Caco-2 (cell line): Measurements from ENCODE around the gene GNB2. TPM values are rescaled to one million over a fixed set of nuclear protein-coding genes. Genes with fewer than 3 reads are reported as not detected.

Experiments
- BruUV-seq: library from RNA; stranded (reverse); fragments of 400-500 nt; replicated peaks from 2 replicates; lab custom pipeline; 2021; lab: Mats Ljungman, UMichigan
- CTCF ChIA-PET: fragments of 300-600 bp; sonication (Branson Sonifier 250); formaldehyde crosslinking; loops from one replicate; lab custom pipeline; 2022; ENCODE audit warnings: antibody characterized with exemption; lab: Charles Lee
- POLR2A ChIA-PET: fragments of 300-600 bp; sonication (Branson Sonifier 250); formaldehyde crosslinking; loops from one replicate; lab custom pipeline; 2022; ENCODE audit warnings: antibody characterized with exemption; lab: Charles Lee
- DNase-seq, 2 experiments: peaks; one replicate each; pipeline versions ENCODE4 v3.0.0 to v3.0.0-alpha.2; 2020 to 2022
- H3K27me3 ChIP-seq: replicated peaks from 2 replicates; pipeline ENCODE4 v1.6.0; 2011; ENCODE audit warnings: low read length; ENCODE audit not compliant: control insufficient read depth, insufficient read depth
- H3K36me3 ChIP-seq: 2 replicates; pipeline ENCODE4 v1.5.1; 2011; ENCODE audit warnings: low read length; ENCODE audit not compliant: control insufficient read depth, insufficient read depth
- H3K4me1 ChIP-seq: fragments of 250-450 bp; sonication (Bioruptor Pico); 2 replicates; pipeline ENCODE4 v1.5.1; 2020; ENCODE audit warnings: mild to moderate bottlenecking
- H3K4me3 ChIP-seq: 2 replicates; pipeline ENCODE4 v1.5.1; 2011; ENCODE audit warnings: low read depth, mild to moderate bottlenecking, control low read depth, low read length
- H3K9me3 ChIP-seq: fragments of 250-450 bp; sonication (Bioruptor Pico); 2 replicates; pipeline ENCODE4 v1.5.1; 2020; ENCODE audit warnings: mild to moderate bottlenecking, moderate library complexity
- H3K27ac Mint-ChIP-seq: one replicate; pipeline ENCODE4 v1.8.0; 2022; ENCODE audit warnings: mixed read lengths; ENCODE audit not compliant: unreplicated experiment
- H3K27me3 Mint-ChIP-seq: one replicate; pipeline ENCODE4 v1.8.0; 2022; ENCODE audit warnings: mixed read lengths; ENCODE audit not compliant: insufficient read depth, unreplicated experiment
- H3K36me3 Mint-ChIP-seq: one replicate; pipeline ENCODE4 v1.8.0; 2022; ENCODE audit warnings: mild to moderate bottlenecking, mixed read lengths; ENCODE audit not compliant: insufficient read depth, unreplicated experiment
- H3K4me1 Mint-ChIP-seq: one replicate; pipeline ENCODE4 v1.8.0; 2022; ENCODE audit warnings: low read depth, mixed read lengths; ENCODE audit not compliant: unreplicated experiment
- H3K4me3 Mint-ChIP-seq: one replicate; pipeline ENCODE4 v1.8.0; 2022; ENCODE audit warnings: mild to moderate bottlenecking, moderate library complexity, mixed read lengths; ENCODE audit not compliant: unreplicated experiment
- H3K9me3 Mint-ChIP-seq: one replicate; pipeline ENCODE4 v1.8.0; 2022; ENCODE audit warnings: mixed read lengths; ENCODE audit not compliant: unreplicated experiment
- intact Hi-C: fragments of 100-400 bp; cut with micrococcal nuclease; formaldehyde crosslinking; loops from one replicate; pipeline ENCODE4 v1.10.0; 2022; ENCODE audit not compliant: unreplicated experiment
- total RNA-seq: library from RNA; stranded (reverse); gene quantifications from 2 replicates; pipeline ENCODE4 v1.2.3, GENCODE V29; 2022
- TF ChIP-seq, protein P1 (sequence below), 2 experiments: fragments of 200-600 bp in 1 of 2; IDR thresholded peaks; 1 replicate in 1 of 2; 2 replicates in 1 of 2; pipeline versions ENCODE4 v1.5.1 to v1.8.0; 2011 to 2022; ENCODE audit warnings: antibody characterized with exemption in 1 of 2, control low read depth in 1 of 2, inconsistent platforms in 1 of 2, low read depth in 1 of 2, low read length in 1 of 2, mild to moderate bottlenecking in 1 of 2, moderate library complexity in 1 of 2; ENCODE audit not compliant: insufficient read depth in 1 of 2, severe bottlenecking in 1 of 2, unreplicated experiment in 1 of 2

GNB2 gene
- total RNA-seq, 1 experiment from 2014 or later = 200 TPM

DNA sequence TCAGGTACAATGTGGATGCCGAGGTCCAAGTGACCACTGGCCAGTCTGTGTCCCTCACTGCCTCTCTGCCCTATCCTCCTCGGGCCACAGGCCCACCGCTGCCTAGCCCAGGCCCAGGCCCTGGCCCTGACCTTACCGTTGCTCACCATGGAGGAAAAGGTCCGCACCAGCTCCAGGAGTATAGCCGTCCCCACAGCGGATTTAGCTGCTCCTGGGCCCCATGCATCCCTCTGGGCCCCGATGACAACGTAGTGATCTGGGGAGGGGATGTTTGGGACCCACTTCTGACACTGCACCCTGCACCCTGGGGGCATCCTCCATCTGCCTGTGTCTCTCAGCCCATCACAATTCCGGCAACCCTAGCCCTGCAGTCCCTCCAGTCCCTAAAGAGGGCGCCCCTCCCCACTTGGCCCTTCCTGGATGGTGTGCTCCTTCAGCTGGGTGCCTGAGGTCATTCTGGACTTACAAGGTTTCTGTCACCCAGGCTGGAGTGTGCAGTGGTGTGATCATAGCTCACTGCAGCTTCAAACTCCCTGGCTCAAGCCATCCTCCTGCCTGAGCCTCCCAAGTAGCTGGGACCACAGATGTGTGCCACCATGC, 44.3 kb upstream of the GNB2 start:
- POLR2A ChIA-PET = interaction anchor here (0.6 to 0.7 kb wide), 2 partner anchors 17 to 22 kb away, joined by 4 to 5 read pairs; partner anchors contain the start of gene MOSPD3
- Histone ChIP-seq H3K4me1 (no peaks in the 10 kb centered on the region), H3K9me3 (no peaks in the 10 kb centered on the region), H3K36me3 (no peaks in the 10 kb centered on the region), H3K27me3 (no peaks in the 10 kb centered on the region), H3K4me3 (no peak overlapping the region)
- Mint-ChIP-seq H3K36me3 (peaks cover 20% of the 10 kb centered on the region), H3K4me1 (no peaks in the 10 kb centered on the region), H3K27ac (no peak overlapping the region), H3K9me3 (no peaks in the 10 kb centered on the region), H3K27me3 (no peaks in the 10 kb centered on the region), H3K4me3 (no peak overlapping the region)
- TF ChIP-seq, protein P1, sequence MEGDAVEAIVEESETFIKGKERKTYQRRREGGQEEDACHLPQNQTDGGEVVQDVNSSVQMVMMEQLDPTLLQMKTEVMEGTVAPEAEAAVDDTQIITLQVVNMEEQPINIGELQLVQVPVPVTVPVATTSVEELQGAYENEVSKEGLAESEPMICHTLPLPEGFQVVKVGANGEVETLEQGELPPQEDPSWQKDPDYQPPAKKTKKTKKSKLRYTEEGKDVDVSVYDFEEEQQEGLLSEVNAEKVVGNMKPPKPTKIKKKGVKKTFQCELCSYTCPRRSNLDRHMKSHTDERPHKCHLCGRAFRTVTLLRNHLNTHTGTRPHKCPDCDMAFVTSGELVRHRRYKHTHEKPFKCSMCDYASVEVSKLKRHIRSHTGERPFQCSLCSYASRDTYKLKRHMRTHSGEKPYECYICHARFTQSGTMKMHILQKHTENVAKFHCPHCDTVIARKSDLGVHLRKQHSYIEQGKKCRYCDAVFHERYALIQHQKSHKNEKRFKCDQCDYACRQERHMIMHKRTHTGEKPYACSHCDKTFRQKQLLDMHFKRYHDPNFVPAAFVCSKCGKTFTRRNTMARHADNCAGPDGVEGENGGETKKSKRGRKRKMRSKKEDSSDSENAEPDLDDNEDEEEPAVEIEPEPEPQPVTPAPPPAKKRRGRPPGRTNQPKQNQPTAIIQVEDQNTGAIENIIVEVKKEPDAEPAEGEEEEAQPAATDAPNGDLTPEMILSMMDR (IDR thresholded peaks at IDR 0.05; ENCODE audit: insufficient read depth in 1 of 2, low read depth in 1 of 2, low read length in 1 of 2, severe bottlenecking in 1 of 2, unreplicated experiment in 1 of 2) = peak; percentile 53 to 59
- CTCF ChIA-PET = interaction anchor here (0.6 to 1.9 kb wide), 7 partner anchors 15 to 145 kb away, joined by 3 to 5 read pairs (median 4); partner anchors contain the start of genes FBXO24, GNB2, MOSPD3 and POP7
- peak in 1 of 2 experiments; percentile 74 for DNase-seq
- intact Hi-C loops = no loop called here
- no TSS peak for BruUV-seq

DNA sequence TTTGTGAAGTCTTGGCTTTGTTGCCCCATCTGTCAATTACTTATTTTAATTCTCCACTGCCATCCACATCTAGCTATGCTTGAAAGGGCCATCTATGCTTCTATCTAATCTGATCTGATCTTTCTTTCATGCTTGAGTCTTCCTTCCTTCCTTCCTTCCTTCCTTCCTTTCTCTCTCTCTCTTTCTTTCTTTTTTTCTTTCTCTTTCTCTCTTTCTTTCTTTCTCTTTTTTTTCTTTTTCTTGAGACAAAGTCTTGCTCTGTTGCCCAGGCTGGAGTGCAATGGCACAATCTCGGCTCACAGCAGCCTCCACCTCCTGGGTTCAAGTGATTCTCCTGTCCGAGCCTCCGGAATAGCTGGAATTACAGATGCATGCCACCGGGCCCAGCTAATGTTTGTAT, 43.5 kb upstream of the GNB2 start:
- Mint-ChIP-seq H3K9me3 (no peaks in the 10 kb centered on the region), H3K36me3 (peaks cover 21% of the 10 kb centered on the region), H3K4me1 (no peaks in the 10 kb centered on the region), H3K4me3 (no peak overlapping the region), H3K27ac (no peak overlapping the region), H3K27me3 (no peaks in the 10 kb centered on the region)
- ChIA-PET CTCF (interaction anchor here (0.6 to 1.9 kb wide), 5 partner anchors 13 to 144 kb away, joined by 3 to 5 read pairs (median 4); partner anchors contain the start of genes GNB2 and MOSPD3), POLR2A (no interaction called here)
- no TSS peak for BruUV-seq
- TF ChIP-seq, protein P1 (IDR thresholded peaks at IDR 0.05; ENCODE audit: insufficient read depth in 1 of 2, low read depth in 1 of 2, low read length in 1 of 2, severe bottlenecking in 1 of 2, unreplicated experiment in 1 of 2) = no peak
- no peaks in the 10 kb centered on the region for H3K36me3 ChIP-seq
- no peak for DNase-seq
- H3K4me3 ChIP-seq = no peak overlapping the region
- intact Hi-C loops = loop anchor here (5.0 kb wide), 1 partner anchor 62 kb away; the partner anchor contains the start of gene GIGYF1
- no peaks in the 10 kb centered on the region for H3K9me3 ChIP-seq
- no peaks in the 10 kb centered on the region for H3K4me1 ChIP-seq
- no peaks in the 10 kb centered on the region for H3K27me3 ChIP-seq

DNA sequence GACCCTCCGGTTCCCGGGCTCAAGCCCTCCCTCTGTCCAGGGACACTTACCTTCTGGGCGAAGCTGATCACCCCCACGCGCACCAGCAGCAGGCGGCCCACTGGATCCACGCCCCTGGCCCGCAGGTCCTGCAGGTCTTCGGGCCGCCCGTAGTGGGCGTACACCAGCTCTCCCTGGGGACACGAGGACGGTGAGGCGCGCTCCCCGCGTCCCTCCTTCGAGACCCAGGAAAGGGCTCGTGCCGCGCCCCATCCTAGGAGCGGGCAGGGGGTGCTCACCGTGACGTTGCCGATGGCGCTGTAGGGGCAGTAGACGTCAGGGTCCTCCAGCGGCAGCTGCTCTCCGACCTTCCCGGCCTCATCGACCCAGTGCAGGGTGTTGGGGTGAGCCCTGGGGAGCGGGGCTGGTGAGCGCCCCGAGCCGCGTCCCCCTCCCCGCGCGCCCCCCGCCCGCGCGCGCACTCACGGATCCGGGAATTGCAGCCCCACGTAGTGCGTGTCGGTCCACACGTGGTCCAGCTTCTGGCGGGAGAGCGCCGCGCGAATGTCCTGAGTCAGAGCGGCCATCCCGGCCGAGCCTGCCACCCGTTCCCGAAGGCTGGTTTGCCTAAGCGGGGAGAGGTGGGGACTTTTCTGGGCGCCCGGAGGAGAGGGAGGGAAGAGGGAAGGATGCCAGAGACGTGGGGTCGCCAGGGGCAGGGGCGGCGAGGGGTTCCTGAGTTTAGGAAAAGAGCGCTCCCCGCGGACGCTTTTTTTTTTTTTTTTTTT, 40.4 kb upstream of the GNB2 start:
- Mint-ChIP-seq H3K27ac (peak overlapping the region; percentile 92), H3K27me3 (no peaks in the 10 kb centered on the region), H3K36me3 (peaks cover 22% of the 10 kb centered on the region), H3K4me3 (peak overlapping the region; percentile 79), H3K4me1 (no peaks in the 10 kb centered on the region), H3K9me3 (no peaks in the 10 kb centered on the region)
- H3K4me3 ChIP-seq = peak overlapping the region; percentile 52
- H3K4me1 ChIP-seq = no peaks in the 10 kb centered on the region
- ChIA-PET POLR2A (interaction anchor here (0.6 to 1.6 kb wide), 6 partner anchors 21 to 73 kb away, joined by 3 to 15 read pairs (median 5); partner anchors contain the start of genes FBXO24, LRCH4, MOSPD3 and POP7), CTCF (interaction anchor here (0.6 to 3.5 kb wide), 21 partner anchors 12 to 363 kb away, joined by 3 to 39 read pairs (median 6); partner anchors contain the start of genes EPHB4, FBXO24, GNB2 and LRCH4)
- H3K9me3 ChIP-seq = no peaks in the 10 kb centered on the region
- intact Hi-C loops = loop anchor here (1.0 to 5.0 kb wide), 3 partner anchors 28 to 59 kb away; partner anchors contain the start of genes GIGYF1 and GNB2
- H3K36me3 ChIP-seq = no peaks in the 10 kb centered on the region
- TF ChIP-seq, protein P1 (IDR thresholded peaks at IDR 0.05; ENCODE audit: insufficient read depth in 1 of 2, low read depth in 1 of 2, low read length in 1 of 2, severe bottlenecking in 1 of 2, unreplicated experiment in 1 of 2) = peak; percentile 67 to 70
- no peaks in the 10 kb centered on the region for H3K27me3 ChIP-seq
- no TSS peak for BruUV-seq
- peak; percentile 85 to 86 for DNase-seq
